GM23338 (cell line): ENCODE data around the gene IRGC. TPM values are rescaled to one million over a fixed set of nuclear protein-coding genes. Genes with fewer than 3 reads are reported as not detected.

Experiments
- ATAC-seq: fragments of 200-7000 bp; cut with Tn5 transposase; 3 replicates; pipeline ENCODE4 v1.9.1; 2020
- DNase-seq: peaks from one replicate; pipeline ENCODE4 v3.0.0-alpha.2; 2015; ENCODE audit warnings: low spot score
- H2AFZ ChIP-seq: fragments of 200-600 bp; sonication (generic); 2 replicates; pipeline ENCODE4 v1.8.0; 2016; ENCODE audit warnings: antibody characterized with exemption, mild to moderate bottlenecking, moderate library complexity
- H3F3A ChIP-seq: fragments of 200-600 bp; sonication (generic); replicated peaks from 2 replicates; pipeline ENCODE4 v1.8.0; 2017; ENCODE audit warnings: antibody characterized with exemption, mixed run types, low read depth
- H3K27ac ChIP-seq: fragments of 200-600 bp; sonication (generic); 2 replicates; pipeline ENCODE4 v1.6.1; 2016; ENCODE audit warnings: low read depth
- H3K27me3 ChIP-seq: fragments of 200-600 bp; sonication (generic); 2 replicates; pipeline ENCODE4 v1.8.0; 2016; ENCODE audit warnings: mild to moderate bottlenecking, mixed run types, moderate library complexity; ENCODE audit not compliant: insufficient read depth
- H3K36me3 ChIP-seq: fragments of 200-600 bp; sonication (generic); 2 replicates; pipeline ENCODE4 v1.8.0; 2016; ENCODE audit warnings: mild to moderate bottlenecking; ENCODE audit not compliant: insufficient read depth
- H3K4me1 ChIP-seq: fragments of 200-600 bp; sonication (generic); 2 replicates; pipeline ENCODE4 v1.8.0; 2016; ENCODE audit warnings: mild to moderate bottlenecking, moderate library complexity; ENCODE audit not compliant: insufficient read depth
- H3K4me2 ChIP-seq: fragments of 200-600 bp; sonication (generic); 2 replicates; pipeline ENCODE4 v1.7.1; 2017; ENCODE audit warnings: mixed run types
- H3K4me3 ChIP-seq: fragments of 200-600 bp; sonication (generic); 2 replicates; pipeline ENCODE4 v1.6.1; 2016; ENCODE audit warnings: mixed run types
- H3K79me2 ChIP-seq: fragments of 200-600 bp; sonication (generic); replicated peaks from 2 replicates; pipeline ENCODE4 v1.8.0; 2017; ENCODE audit warnings: mild to moderate bottlenecking; ENCODE audit not compliant: insufficient read depth
- H3K9me2 ChIP-seq: fragments of 200-600 bp; sonication (generic); 2 replicates; pipeline ENCODE4 v1.8.0; 2017; ENCODE audit not compliant: insufficient read depth
- H4K20me1 ChIP-seq: fragments of 200-600 bp; sonication (generic); replicated peaks from 2 replicates; pipeline ENCODE4 v1.8.0; 2017; ENCODE audit warnings: mild to moderate bottlenecking; ENCODE audit not compliant: insufficient read depth
- H3K27ac Mint-ChIP-seq: 2 replicates; pipeline ENCODE4 v1.8.0; 2020; ENCODE audit warnings: inconsistent platforms, mild to moderate bottlenecking, moderate library complexity, mixed read lengths
- H3K27me3 Mint-ChIP-seq: 3 replicates; pipeline ENCODE4 v1.8.0; 2022; ENCODE audit warnings: low read depth, mild to moderate bottlenecking, moderate library complexity, mixed read lengths, inconsistent platforms; ENCODE audit not compliant: insufficient read depth, poor library complexity
- H3K36me3 Mint-ChIP-seq: 3 replicates; pipeline ENCODE4 v1.8.0; 2021; ENCODE audit warnings: low read depth, mild to moderate bottlenecking, inconsistent platforms, moderate library complexity, mixed read lengths
- H3K4me1 Mint-ChIP-seq: 3 replicates; pipeline ENCODE4 v1.8.0; 2020; ENCODE audit warnings: mild to moderate bottlenecking, inconsistent platforms, mixed read lengths
- H3K4me3 Mint-ChIP-seq: 3 replicates; pipeline ENCODE4 v1.8.0; 2021; ENCODE audit warnings: moderate library complexity, mild to moderate bottlenecking, inconsistent platforms, mixed read lengths
- H3K9me3 Mint-ChIP-seq: 3 replicates; pipeline ENCODE4 v1.8.0; 2020; ENCODE audit warnings: moderate library complexity, mild to moderate bottlenecking, inconsistent platforms, mixed read lengths
- CREB1 ChIP-seq: fragments of 250-450 bp; sonication (Bioruptor Pico); IDR thresholded peaks from 2 replicates; pipeline ENCODE4 v1.5.0; 2020; ENCODE audit warnings: low read depth, mild to moderate bottlenecking, moderate library complexity
- EZH2 ChIP-seq: fragments of 200-600 bp; sonication (generic); IDR thresholded peaks from one replicate; pipeline ENCODE4 v1.8.0; 2017; ENCODE audit warnings: antibody characterized with exemption, mild to moderate bottlenecking, low read depth; ENCODE audit not compliant: unreplicated experiment
- EZH2phosphoT487 ChIP-seq: fragments of 200-600 bp; sonication (generic); IDR thresholded peaks from one replicate; pipeline ENCODE4 v1.8.1; 2018; ENCODE audit warnings: antibody characterized with exemption; ENCODE audit not compliant: unreplicated experiment
- JUNB ChIP-seq: IDR thresholded peaks from one replicate; pipeline ENCODE4 v1.6.1; 2016; ENCODE audit warnings: antibody characterized with exemption; ENCODE audit not compliant: unreplicated experiment
- NANOG ChIP-seq: IDR thresholded peaks from 2 replicates; pipeline ENCODE4 v1.6.1; 2016; ENCODE audit warnings: antibody characterized with exemption, borderline replicate concordance
- POLR2AphosphoS5 ChIP-seq: IDR thresholded peaks from 2 replicates; pipeline ENCODE4 v1.6.1; 2016; ENCODE audit warnings: antibody characterized with exemption, low read depth
- STAT1 ChIP-seq: IDR thresholded peaks from one replicate; pipeline ENCODE4 v1.6.1; 2016; ENCODE audit warnings: antibody characterized with exemption; ENCODE audit not compliant: unreplicated experiment
- ZNF114 ChIP-seq: fragments of 250-450 bp; sonication (Bioruptor Pico); IDR thresholded peaks from 2 replicates; pipeline ENCODE4 v1.5.0; 2020; ENCODE audit warnings: mild to moderate bottlenecking, moderate library complexity
- ZNF331 ChIP-seq: fragments of 250-450 bp; sonication (Bioruptor Pico); IDR thresholded peaks from 2 replicates; pipeline ENCODE4 v1.5.0; 2020; ENCODE audit warnings: low read depth, mild to moderate bottlenecking, moderate library complexity
- polyA plus RNA-seq: library from polyadenylated mRNA; unstranded; fragments of >200 nt; fragmentation: Nextera tagmentation; extraction: Ambion mirVana; gene quantifications from 2 replicates; pipeline ENCODE4 v1.2.1, GENCODE V29; 2016
- total RNA-seq: library from RNA; depleted of rRNA; stranded (reverse); fragments of >200 nt; shearing (Covaris generic); gene quantifications from 2 replicates; pipeline ENCODE4 v1.2.3, GENCODE V29; 2014
- TF ChIP-seq, protein P1 (sequence below): fragments of 250-450 bp; sonication (Bioruptor Pico); IDR thresholded peaks from 2 replicates; pipeline ENCODE4 v1.5.0; 2020; ENCODE audit warnings: mild to moderate bottlenecking, moderate library complexity
- TF ChIP-seq, protein P2 (sequence below): IDR thresholded peaks from 2 replicates; pipeline ENCODE4 v1.6.1; 2016; ENCODE audit warnings: antibody characterized with exemption

The IRGC gene
- total and polyA plus RNA-seq, 2 experiments from 2014 or later, result not detected

DNA sequence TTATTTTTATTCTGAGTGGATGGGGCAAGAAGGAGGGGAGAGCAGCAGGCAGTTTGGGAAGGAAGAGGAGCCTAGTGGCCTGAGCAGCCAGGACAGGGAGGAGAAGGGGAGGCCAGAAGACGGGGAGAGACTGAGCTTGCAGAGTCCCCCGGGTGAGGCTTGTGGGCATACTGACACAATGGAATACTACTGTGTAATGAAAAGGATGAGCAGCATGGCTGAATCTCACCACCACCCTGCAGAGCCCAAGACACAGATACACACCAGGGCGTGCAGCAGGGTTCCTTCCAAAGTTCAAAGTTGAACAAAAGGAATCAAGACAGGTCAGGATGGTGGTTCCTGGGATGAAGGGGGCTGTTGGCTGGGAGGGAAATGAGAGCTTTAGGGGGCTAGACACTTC lies 46.9 kb downstream of the IRGC start (continued):
- TF ChIP-seq, protein P1, sequence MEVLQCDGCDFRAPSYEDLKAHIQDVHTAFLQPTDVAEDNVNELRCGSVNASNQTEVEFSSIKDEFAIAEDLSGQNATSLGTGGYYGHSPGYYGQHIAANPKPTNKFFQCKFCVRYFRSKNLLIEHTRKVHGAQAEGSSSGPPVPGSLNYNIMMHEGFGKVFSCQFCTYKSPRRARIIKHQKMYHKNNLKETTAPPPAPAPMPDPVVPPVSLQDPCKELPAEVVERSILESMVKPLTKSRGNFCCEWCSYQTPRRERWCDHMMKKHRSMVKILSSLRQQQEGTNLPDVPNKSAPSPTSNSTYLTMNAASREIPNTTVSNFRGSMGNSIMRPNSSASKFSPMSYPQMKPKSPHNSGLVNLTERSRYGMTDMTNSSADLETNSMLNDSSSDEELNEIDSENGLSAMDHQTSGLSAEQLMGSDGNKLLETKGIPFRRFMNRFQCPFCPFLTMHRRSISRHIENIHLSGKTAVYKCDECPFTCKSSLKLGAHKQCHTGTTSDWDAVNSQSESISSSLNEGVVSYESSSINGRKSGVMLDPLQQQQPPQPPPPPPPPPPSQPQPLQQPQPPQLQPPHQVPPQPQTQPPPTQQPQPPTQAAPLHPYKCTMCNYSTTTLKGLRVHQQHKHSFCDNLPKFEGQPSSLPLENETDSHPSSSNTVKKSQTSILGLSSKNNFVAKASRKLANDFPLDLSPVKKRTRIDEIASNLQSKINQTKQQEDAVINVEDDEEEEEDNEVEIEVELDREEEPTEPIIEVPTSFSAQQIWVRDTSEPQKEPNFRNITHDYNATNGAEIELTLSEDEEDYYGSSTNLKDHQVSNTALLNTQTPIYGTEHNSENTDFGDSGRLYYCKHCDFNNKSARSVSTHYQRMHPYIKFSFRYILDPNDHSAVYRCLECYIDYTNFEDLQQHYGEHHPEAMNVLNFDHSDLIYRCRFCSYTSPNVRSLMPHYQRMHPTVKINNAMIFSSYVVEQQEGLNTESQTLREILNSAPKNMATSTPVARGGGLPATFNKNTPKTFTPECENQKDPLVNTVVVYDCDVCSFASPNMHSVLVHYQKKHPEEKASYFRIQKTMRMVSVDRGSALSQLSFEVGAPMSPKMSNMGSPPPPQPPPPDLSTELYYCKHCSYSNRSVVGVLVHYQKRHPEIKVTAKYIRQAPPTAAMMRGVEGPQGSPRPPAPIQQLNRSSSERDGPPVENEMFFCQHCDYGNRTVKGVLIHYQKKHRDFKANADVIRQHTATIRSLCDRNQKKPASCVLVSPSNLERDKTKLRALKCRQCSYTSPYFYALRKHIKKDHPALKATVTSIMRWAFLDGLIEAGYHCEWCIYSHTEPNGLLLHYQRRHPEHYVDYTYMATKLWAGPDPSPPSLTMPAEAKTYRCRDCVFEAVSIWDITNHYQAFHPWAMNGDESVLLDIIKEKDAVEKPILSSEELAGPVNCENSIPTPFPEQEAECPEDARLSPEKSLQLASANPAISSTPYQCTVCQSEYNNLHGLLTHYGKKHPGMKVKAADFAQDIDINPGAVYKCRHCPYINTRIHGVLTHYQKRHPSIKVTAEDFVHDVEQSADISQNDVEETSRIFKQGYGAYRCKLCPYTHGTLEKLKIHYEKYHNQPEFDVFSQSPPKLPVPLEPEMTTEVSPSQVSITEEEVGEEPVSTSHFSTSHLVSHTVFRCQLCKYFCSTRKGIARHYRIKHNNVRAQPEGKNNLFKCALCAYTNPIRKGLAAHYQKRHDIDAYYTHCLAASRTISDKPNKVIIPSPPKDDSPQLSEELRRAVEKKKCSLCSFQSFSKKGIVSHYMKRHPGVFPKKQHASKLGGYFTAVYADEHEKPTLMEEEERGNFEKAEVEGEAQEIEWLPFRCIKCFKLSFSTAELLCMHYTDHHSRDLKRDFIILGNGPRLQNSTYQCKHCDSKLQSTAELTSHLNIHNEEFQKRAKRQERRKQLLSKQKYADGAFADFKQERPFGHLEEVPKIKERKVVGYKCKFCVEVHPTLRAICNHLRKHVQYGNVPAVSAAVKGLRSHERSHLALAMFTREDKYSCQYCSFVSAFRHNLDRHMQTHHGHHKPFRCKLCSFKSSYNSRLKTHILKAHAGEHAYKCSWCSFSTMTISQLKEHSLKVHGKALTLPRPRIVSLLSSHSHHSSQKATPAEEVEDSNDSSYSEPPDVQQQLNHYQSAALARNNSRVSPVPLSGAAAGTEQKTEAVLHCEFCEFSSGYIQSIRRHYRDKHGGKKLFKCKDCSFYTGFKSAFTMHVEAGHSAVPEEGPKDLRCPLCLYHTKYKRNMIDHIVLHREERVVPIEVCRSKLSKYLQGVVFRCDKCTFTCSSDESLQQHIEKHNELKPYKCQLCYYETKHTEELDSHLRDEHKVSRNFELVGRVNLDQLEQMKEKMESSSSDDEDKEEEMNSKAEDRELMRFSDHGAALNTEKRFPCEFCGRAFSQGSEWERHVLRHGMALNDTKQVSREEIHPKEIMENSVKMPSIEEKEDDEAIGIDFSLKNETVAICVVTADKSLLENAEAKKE (CRISPR knock-in tag), result no peak

DNA sequence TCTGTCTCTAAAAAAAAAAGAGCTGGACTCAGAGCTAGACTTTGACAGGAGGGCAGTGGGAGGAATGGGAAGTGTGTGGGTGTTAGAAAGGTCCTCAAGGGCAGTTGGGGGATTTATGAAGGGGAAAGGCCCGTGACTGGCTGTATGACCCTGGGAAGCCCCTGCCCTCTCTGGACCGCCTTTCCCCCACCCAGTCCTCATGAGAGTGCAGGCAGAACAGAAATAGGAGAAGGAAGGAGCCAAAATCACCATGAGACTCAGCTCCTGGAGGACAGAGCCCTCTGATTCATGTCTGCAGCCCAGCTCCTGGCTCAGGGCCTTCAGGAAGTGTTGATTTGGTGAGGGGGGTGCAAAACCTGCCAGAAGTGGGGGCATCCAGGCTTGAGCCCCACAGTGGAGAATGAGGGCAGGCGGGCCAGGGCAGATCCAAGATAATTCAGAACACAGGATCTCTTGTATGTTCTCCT lies 47.6 kb downstream of the IRGC start:
- Histone ChIP-seq H3K79me2 (no peaks in the 10 kb centered on the region), H3F3A (no peaks in the 10 kb centered on the region), H2AFZ (no peak overlapping the region), H3K27me3 (no peaks in the 10 kb centered on the region), H4K20me1 (no peaks in the 10 kb centered on the region), H3K9me2 (no peaks in the 10 kb centered on the region), H3K4me1 (no peaks in the 10 kb centered on the region), H3K4me2 (no peak overlapping the region), H3K27ac (no peak overlapping the region), H3K36me3 (no peaks in the 10 kb centered on the region), H3K4me3 (no peak overlapping the region)
- peaks cover 10% of the 10 kb centered on the region for H3K27me3 Mint-ChIP-seq
- no peak overlapping the region for H3K4me3 Mint-ChIP-seq
- DNase-seq, result no peak
- H3K9me3 Mint-ChIP-seq, result no peaks in the 10 kb centered on the region
- no peaks in the 10 kb centered on the region for H3K36me3 Mint-ChIP-seq
- ATAC-seq, result no peak
- H3K27ac Mint-ChIP-seq, result no peak overlapping the region
- H3K4me1 Mint-ChIP-seq, result peaks cover 22% of the 10 kb centered on the region
- TF ChIP-seq CREB1 (no peak), STAT1 (no peak), EZH2phosphoT487 (no peak), NANOG (no peak), ZNF331 (CRISPR knock-in tag) (no peak), POLR2AphosphoS5 (no peak), ZNF114 (CRISPR knock-in tag) (no peak), JUNB (no peak), EZH2 (no peak)
- TF ChIP-seq, protein P2, sequence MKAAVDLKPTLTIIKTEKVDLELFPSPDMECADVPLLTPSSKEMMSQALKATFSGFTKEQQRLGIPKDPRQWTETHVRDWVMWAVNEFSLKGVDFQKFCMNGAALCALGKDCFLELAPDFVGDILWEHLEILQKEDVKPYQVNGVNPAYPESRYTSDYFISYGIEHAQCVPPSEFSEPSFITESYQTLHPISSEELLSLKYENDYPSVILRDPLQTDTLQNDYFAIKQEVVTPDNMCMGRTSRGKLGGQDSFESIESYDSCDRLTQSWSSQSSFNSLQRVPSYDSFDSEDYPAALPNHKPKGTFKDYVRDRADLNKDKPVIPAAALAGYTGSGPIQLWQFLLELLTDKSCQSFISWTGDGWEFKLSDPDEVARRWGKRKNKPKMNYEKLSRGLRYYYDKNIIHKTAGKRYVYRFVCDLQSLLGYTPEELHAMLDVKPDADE, result no peak
